GM06990 (cell line): Measurements from ENCODE around the gene AKR1B1.

ENCODE experiments used
- DNase-seq: peaks from one replicate; pipeline ENCODE4 v3.0.0-alpha.2; 2011; ENCODE audit not compliant: insufficient read length; ENCODE audit errors: extremely low read depth
- H3K27me3 ChIP-seq: replicated peaks from 2 replicates; pipeline ENCODE4 v1.6.0; 2011; ENCODE audit warnings: low read length; ENCODE audit not compliant: control insufficient read depth, insufficient read depth
- H3K36me3 ChIP-seq: 2 replicates; pipeline ENCODE4 v1.5.1; 2011; ENCODE audit warnings: low read length; ENCODE audit not compliant: control insufficient read depth, insufficient read depth
- H3K4me3 ChIP-seq: replicated peaks from 2 replicates; pipeline ENCODE4 v1.5.1; 2011; ENCODE audit warnings: low read depth, mild to moderate bottlenecking, control low read depth, low read length
- CTCF ChIP-seq: IDR thresholded peaks from 2 replicates; pipeline ENCODE4 v1.5.1; 2011; ENCODE audit warnings: low read length, control low read depth, mild to moderate bottlenecking, inconsistent platforms; ENCODE audit not compliant: insufficient read depth, poor library complexity, severe bottlenecking

AKR1B1 gene

GRCh38 chr7:134461916-134462315 lies 3.0 kb upstream of the AKR1B1 start:
- no peaks in the 10 kb centered on the region for H3K36me3 ChIP-seq

GRCh38 chr7:134459981-134460380 lies 1.1 kb upstream of the AKR1B1 start:
- no peak for DNase-seq
- H3K36me3 ChIP-seq: no peaks in the 10 kb centered on the region
- no peak overlapping the region for H3K4me3 ChIP-seq
- H3K27me3 ChIP-seq: no peaks in the 10 kb centered on the region
- no peak for TF ChIP-seq CTCF

More at GRCh38 chr7:134461916-134462315, 3.0 kb upstream of the AKR1B1 start:
- TF ChIP-seq CTCF: no peak
- no peaks in the 10 kb centered on the region for H3K27me3 ChIP-seq
- H3K4me3 ChIP-seq: no peak overlapping the region
- DNase-seq: no peak

GRCh38 chr7:134458341-134458805 lies 527 bp downstream of the AKR1B1 start:
- H3K36me3 ChIP-seq: no peaks in the 10 kb centered on the region
- H3K4me3 ChIP-seq: peak overlapping the region; percentile 83
- H3K27me3 ChIP-seq: no peaks in the 10 kb centered on the region
- TF ChIP-seq CTCF: peak; percentile 55
- peak; percentile 79 for DNase-seq

GRCh38 chr7:134457210-134457609 lies 1.7 kb downstream of the AKR1B1 start:
- no peak for TF ChIP-seq CTCF
- Histone ChIP-seq H3K36me3 (no peaks in the 10 kb centered on the region), H3K27me3 (no peaks in the 10 kb centered on the region), H3K4me3 (no peak overlapping the region)
- DNase-seq: no peak

GRCh38 chr7:134454277-134454676 lies 4.6 kb downstream of the AKR1B1 start:
- no peaks in the 10 kb centered on the region for H3K27me3 ChIP-seq
- no peak overlapping the region for H3K4me3 ChIP-seq
- DNase-seq: no peak
- peaks cover 12% of the 10 kb centered on the region for H3K36me3 ChIP-seq
- no peak for TF ChIP-seq CTCF

GRCh38 chr7:134453518-134453917 lies 5.4 kb downstream of the AKR1B1 start:
- DNase-seq: no peak
- no peak for TF ChIP-seq CTCF
- H3K27me3 ChIP-seq: no peaks in the 10 kb centered on the region
- no peak overlapping the region for H3K4me3 ChIP-seq
- H3K36me3 ChIP-seq: peaks cover 17% of the 10 kb centered on the region
